NCI-H510A treated with DMSO at 0.1 percent for 48 hours (cell line): ENCODE data around the gene RIPOR1.

Source experiments
- DNase-seq: peaks from one replicate; lab custom pipeline; 2025; lab: John Stamatoyannopoulos, UW

Gene RIPOR1

GRCh38 chr16:67538666-67539101, 10.1 kb downstream of the RIPOR1 start:
- no peak for DNase-seq

- DNase-seq = no peak
Measured at GRCh38 chr16:67539271-67539670, 10.6 kb downstream of the RIPOR1 start.

- no peak for DNase-seq
Measured at GRCh38 chr16:67539691-67540635, 11.3 kb downstream of the RIPOR1 start.

GRCh38 chr16:67540756-67541155, 12.1 kb downstream of the RIPOR1 start:
- no peak for DNase-seq

GRCh38 chr16:67541391-67542263, 13.0 kb downstream of the RIPOR1 start:
- DNase-seq = no peak

DNA sequence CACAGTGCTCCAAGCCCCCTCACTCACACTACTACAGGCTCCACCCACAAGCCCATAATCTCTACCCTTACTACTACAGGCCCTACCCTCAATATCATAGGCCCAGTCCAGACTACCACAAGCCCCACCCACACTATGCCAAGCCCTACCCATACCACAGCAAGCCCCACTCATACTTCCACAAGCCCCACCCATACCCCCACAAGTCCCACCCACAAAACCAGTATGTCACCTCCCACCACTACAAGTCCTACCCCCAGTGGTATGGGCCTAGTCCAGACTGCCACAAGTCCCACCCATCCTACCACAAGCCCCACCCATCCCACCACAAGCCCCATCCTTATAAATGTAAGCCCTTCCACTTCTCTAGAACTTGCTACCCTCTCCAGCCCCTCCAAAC, 13.8 kb downstream of the RIPOR1 start:
- DNase-seq = no peak

- no peak for DNase-seq
Measured at GRCh38 chr16:67543036-67543435, 14.4 kb downstream of the RIPOR1 start.

- no peak for DNase-seq
Measured at GRCh38 chr16:67543582-67543981, 15.0 kb downstream of the RIPOR1 start.

DNA sequence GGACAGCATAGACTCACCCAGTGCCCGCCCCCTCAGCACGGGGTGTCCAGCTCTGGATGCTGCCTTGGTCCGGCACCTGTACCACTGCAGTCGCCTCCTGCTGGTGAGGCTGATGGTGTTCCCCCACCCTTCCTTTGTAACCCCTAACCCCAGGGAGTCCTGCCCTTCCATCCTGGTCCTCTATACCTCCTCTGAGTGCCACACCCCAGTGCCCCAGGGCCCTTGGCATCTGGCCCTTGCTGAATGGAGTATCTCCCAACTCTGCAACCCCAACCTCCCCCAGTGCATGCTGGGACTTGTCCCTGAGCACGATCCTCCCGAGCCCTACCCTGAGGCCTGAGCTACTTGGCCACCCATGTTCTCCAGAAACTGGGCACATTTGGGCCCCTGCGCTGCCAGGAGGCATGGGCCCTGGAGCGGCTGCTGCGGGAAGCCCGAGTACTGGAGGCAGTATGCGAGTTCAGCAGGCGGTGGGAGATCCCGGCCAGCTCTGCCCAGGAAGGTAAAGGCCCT, 15.8 kb downstream of the RIPOR1 start:
- no peak for DNase-seq

DNA sequence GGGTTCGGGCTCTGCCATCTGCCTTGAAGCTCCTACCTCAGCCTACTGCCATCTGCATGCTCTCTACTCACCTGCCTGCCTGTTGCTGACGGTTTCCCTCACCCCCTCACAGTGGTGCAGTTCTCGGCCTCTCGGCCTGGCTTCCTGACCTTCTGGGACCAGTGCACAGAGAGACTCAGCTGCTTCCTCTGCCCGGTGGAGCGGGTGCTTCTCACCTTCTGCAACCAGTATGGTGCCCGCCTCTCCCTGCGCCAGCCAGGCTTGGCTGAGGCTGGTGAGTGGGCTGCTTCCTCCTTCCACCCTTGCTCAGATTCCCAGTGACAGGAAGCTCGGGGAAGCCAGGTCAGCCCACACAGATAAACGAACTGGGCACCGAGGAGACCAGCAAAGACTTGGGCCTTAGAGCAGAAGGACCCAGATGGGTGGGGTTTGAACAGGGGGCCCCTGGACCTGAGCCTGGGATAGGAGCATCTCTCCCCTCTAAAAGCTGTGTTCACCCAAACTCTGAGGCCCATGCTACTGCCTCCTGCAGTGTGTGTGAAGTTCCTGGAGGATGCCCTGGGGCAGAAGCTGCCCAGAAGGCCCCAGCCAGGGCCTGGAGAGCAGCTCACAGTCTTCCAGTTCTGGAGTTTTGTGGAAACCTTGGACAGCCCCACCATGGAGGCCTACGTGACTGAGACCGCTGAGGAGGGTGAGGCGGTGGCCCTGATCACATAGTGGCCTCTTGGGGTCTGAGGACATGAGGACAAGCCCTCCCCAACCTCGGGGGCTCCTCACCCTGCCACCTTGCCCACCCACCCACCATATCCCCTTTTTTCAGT, 16.4 kb downstream of the RIPOR1 start:
- DNase-seq = no peak

GRCh38 chr16:67545665-67546024, 17.0 kb downstream of the RIPOR1 start:
- no peak for DNase-seq

- no peak for DNase-seq
Measured at GRCh38 chr16:67546091-67546501, 17.5 kb downstream of the RIPOR1 start.

GRCh38 chr16:67546761-67547422, 18.3 kb downstream of the RIPOR1 start:
- DNase-seq = peak; percentile 52

GRCh38 chr16:67547423-67548264, 19.0 kb downstream of the RIPOR1 start:
- DNase-seq = peak; percentile 39

- no peak for DNase-seq
Measured at GRCh38 chr16:67548265-67549126, 19.9 kb downstream of the RIPOR1 start.

DNA sequence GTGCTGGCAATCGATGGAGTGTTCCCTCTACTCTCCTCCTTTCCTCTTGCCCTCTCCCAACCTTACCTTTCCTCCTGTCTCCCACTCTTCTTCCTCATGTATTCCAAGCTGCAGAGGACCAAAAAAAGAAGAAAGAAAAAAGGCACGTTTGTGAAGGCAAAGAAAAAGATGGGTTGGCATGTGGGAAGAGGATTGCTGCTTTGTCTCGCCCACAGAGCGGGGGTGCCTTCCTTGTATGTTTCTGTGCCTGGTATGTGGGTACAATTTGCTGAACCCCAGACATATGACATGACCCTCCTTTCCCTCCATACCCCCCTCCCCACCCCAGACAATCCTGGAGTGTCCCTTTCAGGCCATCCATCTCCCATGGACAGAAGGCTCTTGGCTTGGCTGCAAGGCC, 20.6 kb downstream of the RIPOR1 start:
- DNase-seq = no peak

- DNase-seq = no peak
Measured at GRCh38 chr16:67549936-67550335, 21.3 kb downstream of the RIPOR1 start.

- no peak for DNase-seq
Measured at GRCh38 chr16:67551091-67551490, 22.5 kb downstream of the RIPOR1 start.

DNA sequence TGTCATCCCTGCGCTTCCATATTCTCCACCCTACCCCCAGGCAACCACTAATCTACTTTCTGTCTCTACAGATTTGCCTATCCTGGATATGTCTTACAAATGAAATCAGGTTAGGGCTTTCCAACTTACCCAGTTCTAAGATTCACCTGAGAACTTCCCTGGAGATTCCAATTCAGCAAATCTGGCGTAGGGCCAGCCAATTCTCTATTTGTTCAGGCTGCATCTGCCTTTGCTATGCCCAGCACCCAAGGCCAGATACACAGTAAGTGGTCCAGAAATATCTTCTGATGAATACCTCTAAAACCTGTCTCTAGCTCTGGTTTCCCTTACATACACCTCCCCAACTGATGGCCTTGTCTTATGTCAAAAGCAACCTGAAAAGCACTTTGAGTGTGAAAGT, 23.3 kb downstream of the RIPOR1 start:
- DNase-seq = no peak
